ENCODE results near the gene GABRB1. TPM values are rescaled to one million over a fixed set of nuclear protein-coding genes. Genes with fewer than 3 reads are reported as not detected.

GABRB1 gene
- total RNA-seq, 6 experiments from 2014 or later: 0.43 TPM; not detected in 5

GRCh38 chr4:47469951-47470350 lies 438.6 kb downstream of the GABRB1 start:
- H3K9me3 ChIP-seq: no peaks in the 10 kb centered on the region
- TF ChIP-seq CTCF (IDR thresholded peaks at IDR 0.05) (no peak), POLR2A (IDR thresholded peaks at IDR 0.05) (no peak)
- no peaks in the 10 kb centered on the region for H3K4me1 ChIP-seq
- no peak overlapping the region for H3K27ac ChIP-seq
- H3K36me3 ChIP-seq: no peaks in the 10 kb centered on the region
- no peaks in the 10 kb centered on the region for H3K27me3 ChIP-seq
- ATAC-seq (no peak), DNase-seq (no peak)
- 67% methylated on average over 3 of the region's 3 CpGs for WGBS (ENCODE audit: insufficient coverage, low coverage, low lambda C conversion rate, missing lambda C conversion rate)
- H3K4me3 ChIP-seq: no peak overlapping the region
- intact Hi-C loops (cut with DNase I): no loop called here

DNA sequence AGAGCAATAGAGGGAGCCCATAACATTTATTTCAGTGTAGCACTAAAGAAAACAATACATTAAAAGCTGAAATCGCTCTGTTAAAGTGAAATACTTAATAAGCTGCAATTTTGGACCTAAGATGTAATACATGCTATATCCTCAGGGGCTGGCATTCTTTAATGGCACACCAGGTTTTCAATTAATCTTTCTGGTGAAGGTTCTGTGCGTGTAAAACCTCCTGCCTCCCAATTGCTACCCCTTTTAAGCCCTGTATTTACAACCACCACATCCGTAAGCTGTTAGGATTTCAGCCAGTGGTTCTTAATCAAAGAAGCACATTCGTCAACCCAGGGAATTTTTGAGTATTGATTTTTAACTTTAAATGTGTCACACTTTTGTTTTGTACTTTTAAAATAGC lies 439.7 kb downstream of the GABRB1 start:
- Histone ChIP-seq H3K4me3 (no peak overlapping the region), H3K36me3 (no peaks in the 10 kb centered on the region), H3K27ac (no peak overlapping the region), H3K4me1 (no peaks in the 10 kb centered on the region), H3K9me3 (no peaks in the 10 kb centered on the region), H3K27me3 (no peaks in the 10 kb centered on the region)
- intact Hi-C loops (cut with DNase I): no loop called here
- ATAC-seq (no peak), DNase-seq (no peak)
- whole genome bisulfite sequencing (ENCODE audit: insufficient coverage, low coverage, low lambda C conversion rate, missing lambda C conversion rate): 63% methylated on average over 4 of the region's 4 CpGs
- TF ChIP-seq CTCF (IDR thresholded peaks at IDR 0.05): no peak
- no peak for TF ChIP-seq POLR2A (IDR thresholded peaks at IDR 0.05)

- H3K4me1 ChIP-seq: no peaks in the 10 kb centered on the region
- ATAC-seq: no peak
- TF ChIP-seq CTCF (IDR thresholded peaks at IDR 0.05): no peak
- no peak for TF ChIP-seq POLR2A (IDR thresholded peaks at IDR 0.05)
- H3K27me3 ChIP-seq: no peaks in the 10 kb centered on the region
- no peak overlapping the region for H3K27ac ChIP-seq
- no peak overlapping the region for H3K4me3 ChIP-seq
- no peaks in the 10 kb centered on the region for H3K9me3 ChIP-seq
- WGBS (ENCODE audit: insufficient coverage, low coverage, low lambda C conversion rate, missing lambda C conversion rate): 43% methylated on average over 2 of the region's 2 CpGs
- intact Hi-C loops (cut with DNase I): no loop called here
- H3K36me3 ChIP-seq: no peaks in the 10 kb centered on the region
- no peak for DNase-seq
Measured at GRCh38 chr4:47471591-47471990, 440.2 kb downstream of the GABRB1 start.

DNA sequence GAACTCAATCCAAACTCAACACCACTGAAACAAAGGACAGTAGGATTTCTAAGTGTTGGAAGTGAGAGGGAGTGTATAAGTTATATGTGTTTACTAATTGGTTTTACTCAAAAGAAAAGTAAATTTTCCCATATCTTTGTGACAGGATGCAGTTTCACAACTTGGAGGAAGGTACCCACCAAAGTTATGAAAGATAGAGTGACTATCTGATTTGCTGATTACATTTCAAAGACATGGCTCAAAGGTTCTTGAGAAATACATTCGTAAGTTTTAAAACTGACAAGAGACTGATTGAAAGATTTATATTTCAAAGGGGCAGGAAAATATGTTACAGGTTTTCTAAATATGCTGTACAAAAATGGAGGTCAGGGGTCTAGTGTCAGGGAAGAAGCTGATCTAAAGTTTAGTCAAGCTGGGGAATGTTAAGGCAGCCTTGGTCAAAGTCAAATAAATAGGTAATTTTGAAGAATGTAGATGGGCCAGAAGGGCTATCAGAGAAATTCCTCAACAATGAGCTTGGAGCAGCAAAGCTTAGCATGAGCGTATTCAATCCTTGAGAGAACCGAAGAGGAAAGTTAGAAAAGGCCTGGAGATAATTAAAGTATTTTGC lies 441.9 kb downstream of the GABRB1 start:
- WGBS (ENCODE audit: insufficient coverage, low coverage, low lambda C conversion rate, missing lambda C conversion rate): 71% methylated on average over 3 of the region's 3 CpGs
- no peaks in the 10 kb centered on the region for H3K27me3 ChIP-seq
- no peaks in the 10 kb centered on the region for H3K9me3 ChIP-seq
- intact Hi-C loops (cut with DNase I): no loop called here
- no peak for DNase-seq
- TF ChIP-seq CTCF (IDR thresholded peaks at IDR 0.05) (no peak), POLR2A (IDR thresholded peaks at IDR 0.05) (no peak)
- H3K36me3 ChIP-seq: no peaks in the 10 kb centered on the region
- no peak overlapping the region for H3K27ac ChIP-seq
- no peaks in the 10 kb centered on the region for H3K4me1 ChIP-seq
- H3K4me3 ChIP-seq: no peak overlapping the region
- no peak for ATAC-seq

GRCh38 chr4:47474799-47475198 lies 443.4 kb downstream of the GABRB1 start:
- no peak for DNase-seq
- Histone ChIP-seq H3K4me1 (no peaks in the 10 kb centered on the region), H3K9me3 (no peaks in the 10 kb centered on the region), H3K27ac (no peak overlapping the region), H3K36me3 (no peaks in the 10 kb centered on the region), H3K27me3 (no peaks in the 10 kb centered on the region), H3K4me3 (no peak overlapping the region)
- WGBS (ENCODE audit: insufficient coverage, low coverage, low lambda C conversion rate, missing lambda C conversion rate): 78% methylated on average over 4 of the region's 4 CpGs
- TF ChIP-seq CTCF (IDR thresholded peaks at IDR 0.05): no peak
- TF ChIP-seq POLR2A (IDR thresholded peaks at IDR 0.05): no peak
- ATAC-seq: no peak
- intact Hi-C loops (cut with DNase I): no loop called here

Measured in right lobe of liver (tissue), 6 donors.